CD4-positive, alpha-beta T cell (primary cell): ENCODE measurements around the gene NDUFB8. TPM values are rescaled to one million over a fixed set of nuclear protein-coding genes. Genes with fewer than 3 reads are reported as not detected.

Experiments used
- ATAC-seq: fragments of 200-7000 bp; cut with Tn5 transposase; one replicate; pipeline ENCODE4 v1.10.0; 2022; ENCODE audit warnings: mild to moderate bottlenecking; ENCODE audit not compliant: poor library complexity
- CTCF ChIA-PET: fragments of 350-600 bp; sonication (Branson Sonifier 250); formaldehyde crosslinking; loops from one replicate; lab custom pipeline; 2021; ENCODE audit warnings: antibody characterized with exemption, inconsistent platforms; lab: Charles Lee
- POLR2A ChIA-PET: fragments of 350-600 bp; sonication (Branson Sonifier 250); formaldehyde crosslinking; loops from one replicate; lab custom pipeline; 2021; ENCODE audit warnings: antibody characterized with exemption, inconsistent platforms; lab: Charles Lee
- DNase-seq, 14 experiments: peaks; one replicate each; pipeline ENCODE4 v3.0.0-alpha.2; 2013 to 2020; ENCODE audit warnings: mixed read lengths in 2 of 14
- H3K27ac ChIP-seq, 2 donors: one replicate each; pipeline versions ENCODE4 v1.5.1 to v1.7.0; 2013; ENCODE audit warnings: low read length in 2 of 2, low read depth in 1 of 2, mild to moderate bottlenecking in 1 of 2
- H3K27me3 ChIP-seq, 2 experiments: 1 replicate in 1 of 2; 2 replicates in 1 of 2; pipeline versions ENCODE4 v1.6.1 to v1.7.0; 2013; ENCODE audit warnings: low read length in 2 of 2, control low read depth in 1 of 2, mild to moderate bottlenecking in 1 of 2, moderate library complexity in 1 of 2; ENCODE audit not compliant: insufficient read depth in 2 of 2, control insufficient read depth in 1 of 2
- H3K36me3 ChIP-seq: one replicate; pipeline ENCODE4 v1.6.1; 2013; ENCODE audit warnings: low read length, control low read depth; ENCODE audit not compliant: insufficient read depth
- H3K4me1 ChIP-seq: one replicate; pipeline ENCODE4 v1.6.1; 2013; ENCODE audit warnings: low read length, control low read depth; ENCODE audit not compliant: insufficient read depth
- H3K4me3 ChIP-seq: one replicate; pipeline ENCODE4 v1.5.1; 2013; ENCODE audit warnings: mild to moderate bottlenecking, low read length, moderate library complexity
- H3K9me3 ChIP-seq, 2 experiments: 1 replicate in 1 of 2; 2 replicates in 1 of 2; pipeline versions ENCODE4 v1.6.1 to v1.7.0; 2013; ENCODE audit warnings: low read length in 2 of 2, mild to moderate bottlenecking in 2 of 2, control low read depth in 1 of 2, moderate library complexity in 1 of 2; ENCODE audit not compliant: control insufficient read depth in 1 of 2, insufficient read depth in 1 of 2
- H3K27ac Mint-ChIP-seq: one replicate; pipeline ENCODE4 v1.8.0; 2020; ENCODE audit warnings: mixed read lengths
- H3K27me3 Mint-ChIP-seq: one replicate; pipeline ENCODE4 v1.8.0; 2021; ENCODE audit warnings: mixed read lengths
- H3K36me3 Mint-ChIP-seq: one replicate; pipeline ENCODE4 v1.8.0; 2021; ENCODE audit warnings: low read depth, mixed read lengths
- H3K4me1 Mint-ChIP-seq: one replicate; pipeline ENCODE4 v1.8.0; 2021; ENCODE audit warnings: low read depth, mixed read lengths
- H3K4me3 Mint-ChIP-seq: one replicate; pipeline ENCODE4 v1.8.0; 2020; ENCODE audit warnings: mild to moderate bottlenecking, mixed read lengths
- H3K9me3 Mint-ChIP-seq: one replicate; pipeline ENCODE4 v1.8.0; 2020; ENCODE audit warnings: mixed read lengths
- intact Hi-C, 2 experiments: fragments of 100-400 bp; cut with DNase I in 1 of 2; cut with micrococcal nuclease in 1 of 2; formaldehyde crosslinking; loops; one replicate each; pipeline versions ENCODE4 v1.15.1 to v1.9.0; 2023 to 2025; cut with DNase I, micrococcal nuclease
- total RNA-seq, 174 experiments: library from RNA in 2 of 174; stranded (reverse) in 2 of 174; gene quantifications; one replicate each; pipeline ENCODE4 v1.2.3 and lab custom pipeline; 2021 to 2026
- TF ChIP-seq, protein P1 (sequence below): fragments of 200-600 bp; IDR thresholded peaks from one replicate; pipeline ENCODE4 v1.8.0; 2022; ENCODE audit warnings: antibody characterized with exemption, mild to moderate bottlenecking

Gene NDUFB8
- total RNA-seq, 2 experiments from 2014 or later, result 155 to 173 TPM

DNA sequence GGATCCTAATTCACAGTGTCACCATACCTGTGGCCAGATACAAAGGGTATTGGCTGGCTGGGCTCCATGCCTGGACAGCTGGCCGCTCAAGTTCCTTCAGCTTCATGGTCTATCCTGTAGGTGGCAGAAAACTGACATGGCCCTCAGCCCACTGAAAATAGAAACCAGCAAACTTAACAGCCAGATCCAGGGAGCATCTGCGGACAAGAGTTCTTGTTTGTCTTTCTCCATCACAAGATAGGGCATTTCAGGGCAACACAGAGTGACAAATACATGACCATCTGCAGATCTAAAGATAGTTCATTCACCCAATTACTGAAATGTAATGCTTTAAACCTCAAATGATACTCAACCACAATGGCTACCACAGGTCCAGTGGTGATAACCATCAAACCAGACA lies 12.8 kb downstream of the NDUFB8 start:
- H3K4me1 ChIP-seq, result peaks cover 15% of the 10 kb centered on the region
- H3K27ac Mint-ChIP-seq, result no peak overlapping the region
- ChIA-PET POLR2A (interaction anchor here (1.0 kb wide), 1 partner anchor 19 kb away, joined by 5 read pairs; the partner anchor contains the start of gene HIF1AN), CTCF (interaction anchor here (1.0 kb wide), 1 partner anchor 35 kb away, joined by 4 read pairs; no protein-coding TSS in a partner anchor)
- H3K9me3 ChIP-seq, result no peaks in the 10 kb centered on the region
- TF ChIP-seq, protein P1, sequence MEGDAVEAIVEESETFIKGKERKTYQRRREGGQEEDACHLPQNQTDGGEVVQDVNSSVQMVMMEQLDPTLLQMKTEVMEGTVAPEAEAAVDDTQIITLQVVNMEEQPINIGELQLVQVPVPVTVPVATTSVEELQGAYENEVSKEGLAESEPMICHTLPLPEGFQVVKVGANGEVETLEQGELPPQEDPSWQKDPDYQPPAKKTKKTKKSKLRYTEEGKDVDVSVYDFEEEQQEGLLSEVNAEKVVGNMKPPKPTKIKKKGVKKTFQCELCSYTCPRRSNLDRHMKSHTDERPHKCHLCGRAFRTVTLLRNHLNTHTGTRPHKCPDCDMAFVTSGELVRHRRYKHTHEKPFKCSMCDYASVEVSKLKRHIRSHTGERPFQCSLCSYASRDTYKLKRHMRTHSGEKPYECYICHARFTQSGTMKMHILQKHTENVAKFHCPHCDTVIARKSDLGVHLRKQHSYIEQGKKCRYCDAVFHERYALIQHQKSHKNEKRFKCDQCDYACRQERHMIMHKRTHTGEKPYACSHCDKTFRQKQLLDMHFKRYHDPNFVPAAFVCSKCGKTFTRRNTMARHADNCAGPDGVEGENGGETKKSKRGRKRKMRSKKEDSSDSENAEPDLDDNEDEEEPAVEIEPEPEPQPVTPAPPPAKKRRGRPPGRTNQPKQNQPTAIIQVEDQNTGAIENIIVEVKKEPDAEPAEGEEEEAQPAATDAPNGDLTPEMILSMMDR, result no peak
- H3K4me3 ChIP-seq, result no peak overlapping the region
- peaks cover 42% of the 10 kb centered on the region for H3K36me3 Mint-ChIP-seq
- H3K27me3 Mint-ChIP-seq, result no peaks in the 10 kb centered on the region
- no peaks in the 10 kb centered on the region for H3K9me3 Mint-ChIP-seq
- no peaks in the 10 kb centered on the region for H3K27me3 ChIP-seq
- ATAC-seq (no peak), DNase-seq (no peak)
- H3K4me3 Mint-ChIP-seq, result no peak overlapping the region
- H3K4me1 Mint-ChIP-seq, result peaks cover 29% of the 10 kb centered on the region
- peaks cover 19% of the 10 kb centered on the region for H3K36me3 ChIP-seq
- intact Hi-C loops, result no loop called here
- H3K27ac ChIP-seq, result no peak overlapping the region

DNA sequence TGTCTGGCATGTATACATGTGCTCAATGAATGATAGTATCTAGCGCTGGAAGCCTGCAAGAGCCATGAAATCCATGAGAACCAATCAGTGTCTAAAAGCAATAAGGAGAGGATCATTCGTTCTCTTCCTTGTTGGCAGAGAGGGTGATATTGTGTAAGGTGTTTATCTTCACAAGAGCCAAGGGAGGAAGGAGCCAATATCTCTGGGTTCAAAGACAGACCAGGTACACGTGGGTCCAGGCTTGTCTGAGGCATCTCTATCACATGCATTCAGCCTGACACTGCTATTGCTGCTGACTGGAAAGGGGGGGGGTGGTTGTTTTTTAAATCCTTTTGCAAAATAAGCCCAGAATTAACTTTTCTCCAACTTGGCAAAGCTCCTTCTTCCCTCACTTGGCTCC lies 14.1 kb downstream of the NDUFB8 start:
- Mint-ChIP-seq H3K4me1 (peaks cover 41% of the 10 kb centered on the region), H3K36me3 (peaks cover 44% of the 10 kb centered on the region), H3K9me3 (no peaks in the 10 kb centered on the region), H3K4me3 (no peak overlapping the region), H3K27ac (no peak overlapping the region), H3K27me3 (no peaks in the 10 kb centered on the region)
- H3K4me3 ChIP-seq, result no peak overlapping the region
- ATAC-seq, result no peak
- no peaks in the 10 kb centered on the region for H3K9me3 ChIP-seq
- H3K4me1 ChIP-seq, result peaks cover 27% of the 10 kb centered on the region
- intact Hi-C loops, result no loop called here
- CTCF ChIA-PET, result interaction anchor here (1.1 to 1.5 kb wide), 2 partner anchors 20 to 173 kb away, joined by 3 to 5 read pairs; partner anchors contain the start of gene HIF1AN
- TF ChIP-seq, protein P1, result no peak
- POLR2A ChIA-PET, result no interaction called here
- peaks cover 19% of the 10 kb centered on the region for H3K36me3 ChIP-seq
- H3K27me3 ChIP-seq, result no peaks in the 10 kb centered on the region
- DNase-seq, result no peak
- no peak overlapping the region for H3K27ac ChIP-seq

DNA sequence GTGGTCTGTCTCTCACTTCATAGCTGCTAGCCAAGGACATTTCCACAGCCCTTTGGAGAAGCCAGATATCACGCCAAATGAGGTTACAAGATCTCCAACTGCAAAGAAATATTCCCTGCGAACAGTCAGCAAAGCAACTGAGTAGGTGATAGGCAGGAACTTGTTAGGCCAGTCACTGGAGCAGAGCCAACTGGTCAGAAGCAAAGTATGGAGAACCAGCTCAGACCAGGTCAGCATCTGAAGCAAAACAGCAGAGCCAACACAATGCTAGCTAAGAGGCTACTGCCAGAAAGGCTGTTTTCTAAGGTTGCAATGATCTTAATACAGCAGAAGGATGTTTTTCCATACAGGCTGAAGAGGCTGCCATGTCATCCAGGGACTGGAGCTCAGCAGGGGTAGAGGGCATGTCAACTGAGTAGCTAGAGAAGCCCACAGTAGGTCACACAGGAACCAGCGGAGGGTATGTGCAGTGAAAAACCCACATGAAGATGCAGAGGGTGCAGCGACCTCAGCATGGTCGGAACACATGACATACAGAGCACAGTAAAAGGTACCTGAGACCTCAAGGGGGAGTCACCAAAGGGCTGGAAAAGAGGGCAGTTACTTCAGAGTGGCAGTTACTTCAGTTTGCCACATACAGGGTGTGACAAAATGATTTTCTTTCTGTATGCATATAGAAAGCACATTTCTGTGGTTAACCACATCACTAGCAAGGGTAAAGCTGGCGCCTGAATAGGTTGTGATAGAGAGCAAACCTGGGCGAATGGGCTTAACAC lies 18.9 kb downstream of the NDUFB8 start:
- Histone ChIP-seq H3K27me3 (no peaks in the 10 kb centered on the region), H3K36me3 (peaks cover 25% of the 10 kb centered on the region), H3K4me3 (no peak overlapping the region), H3K4me1 (peaks cover 48% of the 10 kb centered on the region), H3K9me3 (no peaks in the 10 kb centered on the region), H3K27ac (peak overlapping the region in 1 of 2 donors; percentile 19)
- TF ChIP-seq, protein P1, result no peak
- ChIA-PET POLR2A (interaction anchor here (0.5 to 3.8 kb wide), 7 partner anchors 8 to 847 kb away, joined by 3 to 25 read pairs (median 5); partner anchors contain the start of genes HIF1AN and SEC31B), CTCF (interaction anchor here (0.6 to 6.8 kb wide), 11 partner anchors 8 to 632 kb away, joined by 3 to 67 read pairs (median 4); partner anchors contain the start of genes BLOC1S2 and HIF1AN)
- intact Hi-C loops, result loop anchor here in 1 of 2 experiments (2.0 kb wide), 1 partner anchor 24 kb away; the partner anchor contains the start of gene HIF1AN
- peak overlapping the region; percentile 85 for H3K27ac Mint-ChIP-seq
- H3K4me1 Mint-ChIP-seq, result peaks cover 53% of the 10 kb centered on the region
- peak; percentile 90 for ATAC-seq
- DNase-seq, result peak; percentile 31 to 91 (median 60)
- peak overlapping the region; percentile 81 for H3K4me3 Mint-ChIP-seq
- H3K9me3 Mint-ChIP-seq, result no peaks in the 10 kb centered on the region
- H3K27me3 Mint-ChIP-seq, result no peaks in the 10 kb centered on the region
- H3K36me3 Mint-ChIP-seq, result peaks cover 40% of the 10 kb centered on the region
